Stimulated activated CD8-positive, alpha-beta memory T cell treated with anti-CD3 and anti-CD28 coated beads, Interleukin-7, amount 100 ng/mL, for 4 hours (primary cell): ENCODE measurements around the gene TTYH2.

Source experiments
- DNase-seq, 2 donors: peaks; one replicate each; pipeline ENCODE4 v3.0.0-alpha.2; 2020; ENCODE audit warnings: low read depth in 2 of 2

The TTYH2 gene

GRCh38 chr17:74194682-74195081 is 18.7 kb upstream of the TTYH2 start:
- DNase-seq: no peak

- DNase-seq: no peak
These were observed 16.6 kb upstream of the TTYH2 start for GRCh38 chr17:74196541-74197317.

GRCh38 chr17:74197801-74198200 is 15.6 kb upstream of the TTYH2 start:
- DNase-seq: no peak

DNA sequence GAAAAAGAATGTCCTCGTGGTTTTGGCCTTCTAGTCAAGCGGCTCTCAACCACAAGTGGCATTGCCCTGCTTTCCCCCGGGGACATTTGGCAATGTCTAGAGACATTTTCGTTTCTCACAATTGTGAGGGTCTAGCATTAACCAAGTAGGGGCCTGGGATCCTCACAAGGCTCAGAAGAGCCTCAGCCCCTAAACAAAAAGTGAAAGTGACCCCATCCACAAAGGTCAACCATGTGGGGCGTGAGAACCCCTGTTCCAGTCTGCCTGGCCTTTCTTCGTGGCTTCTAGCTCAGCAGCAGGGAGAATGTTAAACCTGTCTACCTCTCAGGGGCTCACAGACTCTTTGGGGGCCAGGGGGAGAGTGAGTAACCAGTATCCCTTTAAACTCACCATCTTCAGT is 14.7 kb upstream of the TTYH2 start:
- no peak for DNase-seq

DNA sequence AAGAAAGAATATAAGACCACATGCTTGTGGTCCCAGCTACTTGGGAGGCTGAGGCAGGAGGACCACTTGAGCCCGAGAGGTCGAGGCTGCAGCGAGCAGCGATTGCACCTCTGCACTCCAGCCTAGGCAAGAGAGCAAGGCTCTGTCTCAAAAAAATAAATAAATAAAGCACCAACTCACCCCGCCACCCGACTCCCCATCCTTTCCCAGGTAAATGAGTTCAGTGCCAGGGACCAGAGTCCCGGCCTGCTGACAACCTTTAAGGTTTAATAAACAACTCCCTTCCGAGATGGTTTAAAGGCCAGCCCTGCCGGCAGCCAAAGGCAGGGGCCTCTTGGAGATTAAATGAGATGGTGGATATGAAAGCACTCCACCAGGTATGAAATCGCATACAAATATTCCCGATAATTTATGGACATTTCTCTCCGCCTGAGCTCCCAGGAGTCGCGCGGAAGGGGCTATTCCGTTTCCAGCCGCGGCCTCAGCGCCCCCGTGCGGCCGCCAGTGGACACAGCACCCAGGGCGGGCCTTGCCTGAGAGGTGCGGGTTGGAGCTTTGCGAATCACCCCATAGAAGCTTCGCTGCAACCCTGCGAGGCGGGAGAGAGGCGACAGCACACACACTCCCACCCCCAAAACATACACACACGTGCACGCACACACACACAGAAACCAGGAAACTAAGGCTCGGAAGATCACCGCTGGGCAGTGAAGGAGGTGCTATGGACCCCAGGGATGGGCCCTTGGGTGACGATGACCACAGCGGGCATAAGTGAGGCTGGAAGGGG is 13.9 kb upstream of the TTYH2 start:
- peak; percentile 32 to 43 for DNase-seq

GRCh38 chr17:74200112-74200511 is 13.3 kb upstream of the TTYH2 start:
- no peak for DNase-seq

DNA sequence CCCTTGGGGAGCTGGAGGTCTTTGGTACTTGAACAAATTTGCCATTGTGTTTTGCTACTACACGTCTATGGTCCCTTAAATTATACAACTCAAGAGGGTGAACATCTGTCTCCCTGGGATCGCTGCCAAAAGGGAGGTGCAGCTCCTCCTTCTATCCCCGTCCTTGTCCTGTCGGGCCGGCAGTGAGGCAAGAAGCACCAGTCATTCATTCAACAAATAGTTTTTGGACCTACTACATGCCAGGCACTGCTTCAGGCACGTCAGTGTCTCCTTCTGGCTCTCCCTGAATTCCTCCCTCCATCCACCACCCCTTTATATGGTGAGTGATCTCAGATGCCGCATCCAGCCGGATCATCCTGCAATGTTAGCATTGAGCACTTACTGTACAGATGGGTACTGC is 12.1 kb upstream of the TTYH2 start:
- DNase-seq: no peak

GRCh38 chr17:74201948-74202347 is 11.4 kb upstream of the TTYH2 start:
- no peak for DNase-seq

DNA sequence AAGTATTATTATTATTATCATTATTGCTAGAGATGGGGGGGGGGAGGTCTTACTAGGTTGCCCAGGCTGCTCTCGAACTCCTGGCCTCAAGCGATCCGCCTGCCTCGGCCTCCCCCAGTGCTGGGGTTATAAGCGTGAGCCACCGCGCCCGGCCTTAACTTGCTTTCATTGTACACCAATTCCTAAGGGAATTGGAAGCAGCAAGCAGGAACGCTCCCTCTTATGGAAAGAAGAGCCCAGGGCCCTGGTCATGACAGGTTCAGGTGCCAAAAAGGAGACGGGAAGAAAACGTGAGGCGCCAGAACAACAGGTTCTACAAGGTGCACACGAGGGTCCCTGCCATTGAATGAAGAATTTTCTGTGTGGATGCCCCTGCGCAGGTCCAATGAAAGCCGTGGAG is 10.4 kb upstream of the TTYH2 start:
- DNase-seq: no peak

- peak; percentile 88 to 96 for DNase-seq
These were observed 9.7 kb upstream of the TTYH2 start, which contains the start of gene RPL38 for GRCh38 chr17:74203439-74204240. Gene RPL38, plus strand, starts transcription at chr17:74203678. Its CDS starts 278 bp downstream, at chr17:74203956.

DNA sequence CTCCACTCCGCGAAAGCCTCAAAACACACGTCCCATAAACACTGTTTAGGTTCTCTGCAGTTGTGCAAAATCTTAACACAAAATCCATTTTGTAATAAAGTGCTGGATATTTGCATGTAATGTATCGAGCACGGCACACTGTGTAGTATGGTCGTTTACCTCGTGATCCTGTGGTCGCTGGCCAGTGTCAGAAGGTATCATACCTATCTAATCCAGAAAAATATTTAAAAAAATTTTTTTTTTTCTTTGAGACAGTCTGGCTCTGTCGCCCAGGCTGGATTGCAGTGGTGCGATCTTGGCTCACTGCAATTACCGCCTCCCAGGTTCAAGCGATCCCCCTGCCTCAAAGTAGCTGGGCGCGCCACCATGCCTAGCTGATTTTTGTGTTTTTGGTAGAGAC is 8.9 kb upstream of the TTYH2 start:
- DNase-seq: no peak

GRCh38 chr17:74205274-74205673 is 8.1 kb upstream of the TTYH2 start:
- DNase-seq: no peak

GRCh38 chr17:74206332-74206818 is 7.0 kb upstream of the TTYH2 start:
- DNase-seq: no peak

DNA sequence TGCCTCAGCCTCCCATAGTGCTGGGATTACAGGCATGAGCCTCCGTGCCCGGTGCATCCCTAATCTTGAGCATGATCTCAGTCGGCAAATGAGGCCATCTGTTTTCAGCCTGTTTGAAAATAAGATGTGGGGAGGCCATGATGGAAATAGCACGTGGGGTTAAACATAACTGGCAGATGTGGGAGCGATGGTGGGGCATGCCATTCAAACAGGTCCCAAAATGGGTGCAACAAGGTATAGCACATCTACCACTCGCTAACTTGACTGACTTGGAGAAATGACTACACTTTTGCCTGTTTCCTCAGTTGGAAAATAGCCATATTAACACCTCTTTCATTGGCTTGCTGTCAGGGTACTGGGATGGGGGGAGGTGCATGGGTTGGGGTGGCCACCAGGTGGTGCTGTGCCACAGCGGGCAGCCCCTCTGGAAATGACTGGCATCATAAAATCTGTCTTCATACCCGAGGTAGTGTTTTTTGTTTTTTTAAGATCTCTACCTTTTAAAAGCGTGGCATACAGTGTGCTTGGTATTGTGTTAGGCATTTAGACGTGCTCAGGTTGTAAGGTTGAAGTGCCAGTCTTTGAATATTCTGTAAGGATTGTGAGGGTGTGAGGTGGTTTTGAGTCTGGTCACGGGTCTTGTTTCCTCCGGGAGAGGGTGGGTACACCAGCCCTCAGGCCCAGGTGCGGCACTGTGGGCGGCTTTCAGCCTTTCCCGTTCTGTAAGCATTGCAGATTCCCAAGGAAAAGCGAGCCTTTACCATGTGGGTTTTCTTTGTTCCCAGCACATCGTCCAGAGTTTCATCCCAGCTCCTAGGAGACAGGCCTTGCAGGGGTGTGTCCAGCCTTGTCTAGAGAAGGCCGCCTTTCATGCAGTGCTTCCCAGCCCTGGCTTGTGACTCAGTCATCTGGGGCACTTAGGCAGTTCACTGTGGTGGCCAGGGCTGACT is 2.9 kb upstream of the TTYH2 start:
- DNase-seq: peak; percentile 62 to 65

DNA sequence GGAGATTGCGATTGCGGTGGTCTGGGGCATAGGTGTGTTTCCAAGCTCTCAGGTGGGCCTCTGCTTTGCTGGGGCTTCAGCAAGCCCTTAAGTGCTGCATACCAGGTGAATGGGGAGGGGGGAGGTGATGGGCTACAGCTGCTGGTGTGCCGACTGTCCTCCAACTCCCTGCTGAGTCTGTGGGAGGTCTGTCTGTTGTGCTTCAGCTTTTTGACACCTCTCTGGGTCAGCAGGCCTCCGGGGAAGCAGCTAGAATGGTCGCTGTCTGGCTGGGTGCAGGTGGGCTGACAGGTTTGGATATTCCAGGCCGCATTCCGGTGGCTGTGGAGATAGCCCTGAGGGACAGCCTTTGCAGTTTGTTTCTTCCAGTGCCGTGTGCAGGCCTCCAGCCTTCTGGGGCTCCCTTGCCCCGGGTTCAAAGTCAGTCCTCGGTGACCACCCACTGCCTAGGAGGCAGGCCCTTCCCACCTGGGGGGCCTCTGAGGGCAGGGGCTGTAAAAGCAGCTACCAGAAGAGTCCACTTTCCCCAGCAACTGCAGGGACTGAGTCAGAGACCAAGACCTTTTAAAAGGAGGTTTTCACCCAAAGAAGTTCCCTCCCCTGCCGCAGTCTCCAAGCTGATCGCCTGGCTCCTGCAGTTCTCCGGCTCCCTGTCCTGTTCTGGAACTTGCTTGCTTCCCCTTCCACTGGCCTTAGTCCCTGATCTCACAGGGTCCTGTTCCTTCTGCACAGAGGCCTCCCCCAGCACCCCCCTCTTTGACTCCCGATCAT is 2.0 kb upstream of the TTYH2 start:
- no peak for DNase-seq

DNA sequence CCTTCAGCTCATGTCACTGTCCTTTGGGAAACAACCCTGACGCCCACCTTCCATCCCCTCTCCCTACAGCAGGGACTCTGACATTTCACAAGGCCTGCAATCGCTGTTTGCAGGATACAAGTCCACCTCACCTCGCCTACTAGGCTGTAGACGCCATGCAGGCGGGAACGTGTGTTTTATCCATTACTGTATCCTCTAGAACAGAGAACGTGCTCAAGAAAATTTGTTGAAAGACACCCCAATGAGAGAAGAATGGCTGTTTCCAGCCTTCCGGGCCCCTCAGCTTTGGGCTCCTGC is 1.5 kb upstream of the TTYH2 start:
- no peak for DNase-seq

- no peak for DNase-seq
These were observed 1.0 kb upstream of the TTYH2 start for GRCh38 chr17:74212209-74212912.

- DNase-seq: no peak
These were observed 555 bp downstream of the TTYH2 start for GRCh38 chr17:74213861-74214391.
